Prostate gland (tissue), 2 donors: Measurements from ENCODE around the gene MIGA2. TPM values are rescaled to one million over a fixed set of nuclear protein-coding genes. Genes with fewer than 3 reads are reported as not detected.

ENCODE experiments used
- DNase-seq: peaks from one replicate; pipeline ENCODE4 v3.0.0-alpha.2; 2019; ENCODE audit warnings: low spot score
- H3K27ac ChIP-seq, 2 donors: fragments of 200-600 bp; sonication (generic); 2 replicates each; pipeline ENCODE4 v1.5.1; 2017 to 2019
- H3K27me3 ChIP-seq: fragments of 200-600 bp; sonication (generic); replicated peaks from 2 replicates; pipeline ENCODE4 v1.5.1; 2019; ENCODE audit not compliant: insufficient read depth
- H3K36me3 ChIP-seq, 2 donors: fragments of 200-600 bp; sonication (generic); 1 replicate in 1 of 2; 2 replicates in 1 of 2; pipeline versions ENCODE4 v1.5.1 to v1.8.1; 2017 to 2019
- H3K4me1 ChIP-seq: fragments of 200-600 bp; sonication (generic); replicated peaks from 2 replicates; pipeline ENCODE4 v1.5.1; 2019
- H3K4me3 ChIP-seq, 2 donors: fragments of 200-600 bp; sonication (generic); 2 replicates each; pipeline ENCODE4 v1.5.1; 2017 to 2019
- H3K9me3 ChIP-seq: fragments of 200-600 bp; sonication (generic); 2 replicates; pipeline ENCODE4 v1.5.1; 2017
- CTCF ChIP-seq, 4 experiments: fragments of 200-600 bp in 2 of 4; fragments of 450-650 bp in 2 of 4; sonication (generic) in 2 of 4; IDR thresholded peaks; 1 replicate in 3 of 4; 2 replicates in 1 of 4; pipeline ENCODE4 v1.5.1; 2016 to 2019; ENCODE audit warnings: antibody characterized with exemption in 4 of 4, mild to moderate bottlenecking in 2 of 4, moderate library complexity in 2 of 4
- POLR2A ChIP-seq: fragments of 450-650 bp; IDR thresholded peaks from one replicate; pipeline ENCODE4 v1.6.1; 2016; ENCODE audit warnings: antibody characterized with exemption, mild to moderate bottlenecking
- POLR2AphosphoS5 ChIP-seq: sonication (generic); formaldehyde crosslinking; IDR thresholded peaks from one replicate; pipeline ENCODE4 v1.6.1; 2017; ENCODE audit warnings: antibody characterized with exemption
- WGBS: methylation state at CpG from one replicate; pipeline ENCODE4 v1.1.5; 2018; 5-methylcytosine and 5-hydroxymethylcytosine counted together
- intact Hi-C: fragments of 100-400 bp; cut with DNase I; formaldehyde crosslinking; loops from one replicate; pipeline ENCODE4 v1.14.2; 2022
- total RNA-seq, 2 donors: library from RNA; depleted of rRNA; stranded (reverse); fragments of >200 nt; gene quantifications; one replicate each; pipeline ENCODE4 v1.1.0, GENCODE V29; 2016

MIGA2 gene
- total RNA-seq, 2 donors from 2014 or later, result 54.5 to 56.5 TPM

GRCh38 chr9:128995791-128996190, 40.6 kb upstream of the MIGA2 start:
- Histone ChIP-seq H3K9me3 (no peaks in the 10 kb centered on the region), H3K27me3 (no peaks in the 10 kb centered on the region), H3K4me3 (no peak overlapping the region), H3K27ac (no peak overlapping the region), H3K4me1 (no peaks in the 10 kb centered on the region), H3K36me3 (peaks cover 4 to 27% of the 10 kb centered on the region in 2 donors)
- DNase-seq, result no peak
- no peak for TF ChIP-seq POLR2A
- no peak for TF ChIP-seq POLR2AphosphoS5
- TF ChIP-seq CTCF (IDR thresholded peaks at IDR 0.05), result no peak
- 74% methylated on average over 5 of the region's 5 CpGs for WGBS
- intact Hi-C loops, result no loop called here

- no peaks in the 10 kb centered on the region for H3K4me1 ChIP-seq
- WGBS, result 61% methylated on average over 6 of the region's 6 CpGs
- H3K27me3 ChIP-seq, result no peaks in the 10 kb centered on the region
- peaks cover 4 to 33% of the 10 kb centered on the region in 2 donors for H3K36me3 ChIP-seq
- intact Hi-C loops, result no loop called here
- H3K4me3 ChIP-seq, result no peak overlapping the region
- no peak for DNase-seq
- TF ChIP-seq CTCF (IDR thresholded peaks at IDR 0.05) (no peak), POLR2A (no peak), POLR2AphosphoS5 (no peak)
- no peak overlapping the region for H3K27ac ChIP-seq
- H3K9me3 ChIP-seq, result no peaks in the 10 kb centered on the region
Observed at GRCh38 chr9:128998462-128998861, 38.0 kb upstream of the MIGA2 start.

GRCh38 chr9:128999581-129000206, 36.7 kb upstream of the MIGA2 start:
- no peaks in the 10 kb centered on the region for H3K9me3 ChIP-seq
- TF ChIP-seq POLR2A (no peak), POLR2AphosphoS5 (no peak), CTCF (IDR thresholded peaks at IDR 0.05) (no peak)
- intact Hi-C loops, result no loop called here

GRCh38 chr9:129001504-129002325, 34.7 kb upstream of the MIGA2 start:
- TF ChIP-seq POLR2A, result no peak
- no peak for TF ChIP-seq CTCF (IDR thresholded peaks at IDR 0.05)
- no peak for TF ChIP-seq POLR2AphosphoS5
- WGBS, result 93% methylated on average over 10 of the region's 10 CpGs
- no peak overlapping the region for H3K27ac ChIP-seq
- intact Hi-C loops, result no loop called here
- no peak for DNase-seq
- H3K36me3 ChIP-seq, result peaks cover 4 to 26% of the 10 kb centered on the region in 2 donors
- no peaks in the 10 kb centered on the region for H3K9me3 ChIP-seq
- no peak overlapping the region for H3K4me3 ChIP-seq
- no peaks in the 10 kb centered on the region for H3K4me1 ChIP-seq
- no peaks in the 10 kb centered on the region for H3K27me3 ChIP-seq

More at GRCh38 chr9:128999581-129000206, 36.7 kb upstream of the MIGA2 start:
- 92% methylated on average over 13 of the region's 13 CpGs for WGBS
- DNase-seq, result no peak
- H3K36me3 ChIP-seq, result peaks cover 4 to 30% of the 10 kb centered on the region in 2 donors
- H3K27ac ChIP-seq, result no peak overlapping the region
- H3K27me3 ChIP-seq, result no peaks in the 10 kb centered on the region
- H3K4me1 ChIP-seq, result no peaks in the 10 kb centered on the region
- no peak overlapping the region for H3K4me3 ChIP-seq
